Gastroesophageal sphincter (tissue), 3 donors: ENCODE data around the gene SFTA2.

Experiments
- EP300 ChIP-seq: sonication (generic); formaldehyde crosslinking; IDR thresholded peaks from one replicate; pipeline ENCODE4 v1.6.1; 2017; ENCODE audit warnings: antibody characterized with exemption, mild to moderate bottlenecking
- POLR2A ChIP-seq, 2 donors: fragments of 450-650 bp; IDR thresholded peaks; one replicate each; pipeline ENCODE4 v1.6.1; 2017; ENCODE audit warnings: antibody characterized with exemption in 2 of 2, mild to moderate bottlenecking in 2 of 2, moderate library complexity in 1 of 2
- TF ChIP-seq, protein P1 (sequence below), 4 experiments: fragments of 200-600 bp in 2 of 4; fragments of 450-650 bp in 2 of 4; sonication (generic) in 1 of 4; IDR thresholded peaks; one replicate each; pipeline ENCODE4 v1.5.1; 2017 to 2019; ENCODE audit warnings: antibody characterized with exemption in 4 of 4, mild to moderate bottlenecking in 2 of 4, moderate library complexity in 2 of 4

DNA sequence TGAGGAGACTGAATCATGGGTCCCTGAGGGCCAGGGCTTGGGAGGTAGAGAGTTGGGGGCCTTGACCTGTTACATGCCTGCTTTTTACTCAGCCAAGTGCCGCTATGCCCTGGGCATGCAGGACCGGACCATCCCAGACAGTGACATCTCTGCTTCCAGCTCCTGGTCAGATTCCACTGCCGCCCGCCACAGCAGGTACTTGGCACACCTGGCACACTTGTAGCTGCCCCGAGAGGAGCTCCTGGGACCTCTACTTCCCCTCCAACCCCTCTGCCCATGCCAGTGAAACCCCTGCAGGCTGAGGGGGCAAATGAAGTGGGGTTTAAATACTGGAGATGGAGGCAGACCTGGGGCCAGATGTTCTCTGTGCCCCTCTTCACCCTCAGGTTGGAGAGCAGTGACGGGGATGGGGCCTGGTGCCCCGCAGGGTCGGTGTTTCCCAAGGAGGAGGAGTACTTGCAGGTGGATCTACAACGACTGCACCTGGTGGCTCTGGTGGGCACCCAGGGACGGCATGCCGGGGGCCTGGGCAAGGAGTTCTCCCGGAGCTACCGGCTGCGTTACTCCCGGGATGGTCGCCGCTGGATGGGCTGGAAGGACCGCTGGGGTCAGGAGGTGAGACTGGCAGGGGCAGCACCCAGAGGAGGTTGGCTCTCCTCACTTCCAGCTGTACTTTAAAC lies 43.0 kb downstream of the SFTA2 start:
- TF ChIP-seq, protein P1, sequence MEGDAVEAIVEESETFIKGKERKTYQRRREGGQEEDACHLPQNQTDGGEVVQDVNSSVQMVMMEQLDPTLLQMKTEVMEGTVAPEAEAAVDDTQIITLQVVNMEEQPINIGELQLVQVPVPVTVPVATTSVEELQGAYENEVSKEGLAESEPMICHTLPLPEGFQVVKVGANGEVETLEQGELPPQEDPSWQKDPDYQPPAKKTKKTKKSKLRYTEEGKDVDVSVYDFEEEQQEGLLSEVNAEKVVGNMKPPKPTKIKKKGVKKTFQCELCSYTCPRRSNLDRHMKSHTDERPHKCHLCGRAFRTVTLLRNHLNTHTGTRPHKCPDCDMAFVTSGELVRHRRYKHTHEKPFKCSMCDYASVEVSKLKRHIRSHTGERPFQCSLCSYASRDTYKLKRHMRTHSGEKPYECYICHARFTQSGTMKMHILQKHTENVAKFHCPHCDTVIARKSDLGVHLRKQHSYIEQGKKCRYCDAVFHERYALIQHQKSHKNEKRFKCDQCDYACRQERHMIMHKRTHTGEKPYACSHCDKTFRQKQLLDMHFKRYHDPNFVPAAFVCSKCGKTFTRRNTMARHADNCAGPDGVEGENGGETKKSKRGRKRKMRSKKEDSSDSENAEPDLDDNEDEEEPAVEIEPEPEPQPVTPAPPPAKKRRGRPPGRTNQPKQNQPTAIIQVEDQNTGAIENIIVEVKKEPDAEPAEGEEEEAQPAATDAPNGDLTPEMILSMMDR (IDR thresholded peaks at IDR 0.05): no peak
- TF ChIP-seq EP300: no peak
- no peak for TF ChIP-seq POLR2A (IDR thresholded peaks at IDR 0.05)
